OCI-LY7 (cell line): ENCODE results near the gene SFI1.

Experiments used
- CTCF ChIP-seq: fragments of 200-600 bp; sonication (generic); conservative IDR thresholded peaks from 2 replicates; pipeline ENCODE4 v1.5.1; 2014; ENCODE audit warnings: mild to moderate bottlenecking, antibody characterized with exemption, low read length, moderate library complexity, mixed read lengths
- EZH2phosphoT487 ChIP-seq: fragments of 200-600 bp; sonication (generic); IDR thresholded peaks from 2 replicates; pipeline ENCODE4 v1.6.1; 2018; ENCODE audit warnings: low read depth, borderline replicate concordance, mild to moderate bottlenecking, mixed run types, antibody characterized with exemption, low read length, moderate library complexity, mixed read lengths

DNA sequence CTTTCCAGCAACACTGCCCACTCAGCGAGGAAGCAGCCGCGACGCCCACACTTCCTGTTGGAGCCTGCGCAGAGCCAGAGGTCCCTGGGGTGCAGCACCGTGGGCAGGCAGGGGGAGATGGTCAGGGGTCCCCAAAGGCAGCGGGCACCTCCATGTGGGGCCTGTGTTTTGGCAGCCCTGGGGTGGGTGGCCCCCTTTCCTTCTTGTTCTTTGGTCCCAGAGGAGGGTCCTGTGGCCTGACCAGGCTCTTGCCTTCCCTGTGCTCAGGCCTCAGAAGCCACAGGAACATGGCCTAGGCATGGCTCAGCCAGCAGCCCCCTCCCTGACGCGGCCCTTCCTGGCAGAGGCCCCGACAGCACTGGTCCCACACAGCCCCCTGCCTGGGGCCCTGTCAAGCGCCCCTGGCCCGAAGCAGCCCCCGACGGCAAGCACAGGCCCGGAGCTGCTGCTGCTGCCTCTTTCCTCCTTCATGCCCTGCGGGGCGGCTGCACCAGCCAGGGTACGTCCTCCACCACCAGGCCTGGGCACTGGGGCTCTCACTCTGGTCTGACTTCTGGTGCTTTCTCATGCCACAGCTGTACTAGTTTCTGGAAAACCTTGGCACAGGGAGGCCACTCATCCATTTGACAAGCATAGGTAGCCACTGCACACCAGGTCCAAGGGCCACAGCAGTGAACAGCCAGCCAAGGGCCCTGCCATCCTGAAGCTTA lies 118.6 kb downstream of the SFI1 start:
- TF ChIP-seq CTCF (no peak), EZH2phosphoT487 (no peak)
